Ectodermal cell (in vitro differentiated cells): ENCODE measurements around the gene CHD3.
"Not testable (repeated sequence)": the region's sequence is repeated elsewhere in the genome, so short reads cannot be mapped to it uniquely, and the experiment has no call there.

Experiments used
- H3K27ac ChIP-seq: 2 replicates; pipeline ENCODE4 v1.7.0; 2013; ENCODE audit warnings: mild to moderate bottlenecking, low read depth, low read length; ENCODE audit not compliant: insufficient read depth, poor library complexity, severe bottlenecking
- H3K27me3 ChIP-seq: 2 replicates; pipeline ENCODE4 v1.7.0; 2013; ENCODE audit warnings: mild to moderate bottlenecking, low read length; ENCODE audit not compliant: insufficient read depth, control insufficient read depth, poor library complexity, severe bottlenecking
- H3K36me3 ChIP-seq: one replicate; pipeline ENCODE4 v1.7.0; 2013; ENCODE audit warnings: low read length; ENCODE audit not compliant: control insufficient read depth, insufficient read depth
- H3K4me1 ChIP-seq: one replicate; pipeline ENCODE4 v1.7.0; 2013; ENCODE audit warnings: low read length; ENCODE audit not compliant: control insufficient read depth, insufficient read depth
- H3K4me3 ChIP-seq: 2 replicates; pipeline ENCODE4 v1.7.0; 2013; ENCODE audit warnings: low read depth, low read length, control low read depth; ENCODE audit not compliant: insufficient read depth
- H3K9me3 ChIP-seq: 2 replicates; pipeline ENCODE4 v1.7.0; 2013; ENCODE audit warnings: mild to moderate bottlenecking, low read length, moderate library complexity; ENCODE audit not compliant: control insufficient read depth
- whole genome bisulfite sequencing, 2 experiments: methylation state at CpG; one replicate each; pipeline ENCODE4 v1.1.7; 2013; ENCODE audit warnings: missing lambda C conversion rate in 2 of 2; 5-methylcytosine and 5-hydroxymethylcytosine counted together

The CHD3 gene

GRCh38 chr17:7935859-7936258 lies 47.3 kb downstream of the CHD3 start:
- Histone ChIP-seq H3K36me3 (peaks cover 23% of the 10 kb centered on the region), H3K27ac (no peak overlapping the region), H3K27me3 (no peaks in the 10 kb centered on the region), H3K4me3 (no peak overlapping the region), H3K9me3 (no peaks in the 10 kb centered on the region), H3K4me1 (no peaks in the 10 kb centered on the region)

- H3K36me3 ChIP-seq, result peaks cover 42% of the 10 kb centered on the region
These were observed 51.4 kb downstream of the CHD3 start for GRCh38 chr17:7940034-7940433.

GRCh38 chr17:7940743-7941142 lies 52.2 kb downstream of the CHD3 start:
- WGBS, 2 experiments, result 97 to 98% methylated on average over 6 of the region's 6 CpGs
- Histone ChIP-seq H3K27me3 (no peaks in the 10 kb centered on the region), H3K4me1 (no peaks in the 10 kb centered on the region), H3K36me3 (peaks cover 43% of the 10 kb centered on the region), H3K9me3 (no peaks in the 10 kb centered on the region), H3K27ac (no peak overlapping the region), H3K4me3 (no peak overlapping the region)

More at GRCh38 chr17:7940034-7940433, 51.4 kb downstream of the CHD3 start:
- WGBS, 2 experiments, result 94 to 97% methylated on average over 4 of the region's 4 CpGs
- Histone ChIP-seq H3K4me1 (no peaks in the 10 kb centered on the region), H3K4me3 (no peak overlapping the region), H3K9me3 (no peaks in the 10 kb centered on the region), H3K27me3 (no peaks in the 10 kb centered on the region), H3K27ac (no peak overlapping the region)

GRCh38 chr17:7943291-7943690 lies 54.7 kb downstream of the CHD3 start:
- Histone ChIP-seq H3K9me3 (no peaks in the 10 kb centered on the region), H3K4me3 (no peak overlapping the region), H3K27me3 (no peaks in the 10 kb centered on the region), H3K4me1 (no peaks in the 10 kb centered on the region), H3K27ac (no peak overlapping the region), H3K36me3 (peaks cover 48% of the 10 kb centered on the region)
- 92 to 94% methylated on average over 13 of the region's 13 CpGs for WGBS, 2 experiments

- no peaks in the 10 kb centered on the region for H3K27me3 ChIP-seq
- H3K9me3 ChIP-seq, result no peaks in the 10 kb centered on the region
- 96% methylated on average over 9 of the region's 9 CpGs for WGBS, 2 experiments
- H3K4me1 ChIP-seq, result no peaks in the 10 kb centered on the region
- H3K27ac ChIP-seq, result no peak overlapping the region
- peaks cover 52% of the 10 kb centered on the region for H3K36me3 ChIP-seq
- no peak overlapping the region for H3K4me3 ChIP-seq
These were observed 55.7 kb downstream of the CHD3 start for GRCh38 chr17:7944326-7944725.

GRCh38 chr17:7945651-7946050 lies 57.1 kb downstream of the CHD3 start:
- 90 to 93% methylated on average over 7 of the region's 7 CpGs for WGBS, 2 experiments
- Histone ChIP-seq H3K4me1 (no peaks in the 10 kb centered on the region), H3K27ac (no peak overlapping the region), H3K4me3 (no peak overlapping the region), H3K36me3 (peaks cover 41% of the 10 kb centered on the region), H3K27me3 (no peaks in the 10 kb centered on the region), H3K9me3 (no peaks in the 10 kb centered on the region)

- Histone ChIP-seq H3K27me3 (no peaks in the 10 kb centered on the region), H3K9me3 (no peaks in the 10 kb centered on the region), H3K36me3 (peaks cover 33% of the 10 kb centered on the region), H3K4me1 (no peaks in the 10 kb centered on the region), H3K4me3 (no peak overlapping the region), H3K27ac (no peak overlapping the region)
- 80 to 87% methylated on average over 5 of the region's 5 CpGs for WGBS, 2 experiments
These were observed 57.9 kb downstream of the CHD3 start for GRCh38 chr17:7946441-7946840.

- Histone ChIP-seq H3K36me3 (peaks cover 32% of the 10 kb centered on the region), H3K4me3 (no peak overlapping the region)
- 91 to 95% methylated on average over 5 of the region's 5 CpGs for WGBS, 2 experiments
These were observed 59.1 kb downstream of the CHD3 start for GRCh38 chr17:7947651-7948050.

GRCh38 chr17:7950578-7950977 lies 62.0 kb downstream of the CHD3 start:
- H3K27ac ChIP-seq, result no peak overlapping the region
- peaks cover 16% of the 10 kb centered on the region for H3K36me3 ChIP-seq
- no peaks in the 10 kb centered on the region for H3K27me3 ChIP-seq
- H3K4me3 ChIP-seq, result no peak overlapping the region
- no peaks in the 10 kb centered on the region for H3K9me3 ChIP-seq
- WGBS, 2 experiments, result 81 to 83% methylated on average over 3 of the region's 3 CpGs
- no peaks in the 10 kb centered on the region for H3K4me1 ChIP-seq

More at GRCh38 chr17:7947651-7948050, 59.1 kb downstream of the CHD3 start:
- H3K9me3 ChIP-seq, result no peaks in the 10 kb centered on the region
- no peaks in the 10 kb centered on the region for H3K4me1 ChIP-seq
- H3K27me3 ChIP-seq, result no peaks in the 10 kb centered on the region
- H3K27ac ChIP-seq, result no peak overlapping the region

GRCh38 chr17:7951143-7951792 lies 62.7 kb downstream of the CHD3 start:
- Histone ChIP-seq H3K9me3 (no peaks in the 10 kb centered on the region), H3K4me3 (no peak overlapping the region), H3K4me1 (no peaks in the 10 kb centered on the region), H3K36me3 (peaks cover 9% of the 10 kb centered on the region), H3K27me3 (no peaks in the 10 kb centered on the region), H3K27ac (no peak overlapping the region)
- WGBS, 2 experiments, result 85 to 90% methylated on average over 5 of the region's 5 CpGs

- not testable (repeated sequence) for H3K9me3 ChIP-seq, H3K27me3 ChIP-seq, H3K4me1 ChIP-seq, H3K27ac ChIP-seq, H3K36me3 ChIP-seq, H3K4me3 ChIP-seq
- 93 to 95% methylated on average over 13 of the region's 13 CpGs for WGBS, 2 experiments
These were observed 64.7 kb downstream of the CHD3 start for GRCh38 chr17:7953266-7953665.
